Mesenchymal stem cell (in vitro differentiated cells and primary cell): ENCODE measurements around the gene C10orf143.
A peak's percentile ranks its signal among the peaks of the same experiment; 100 is the strongest.
"Not testable (repeated sequence)": the region's sequence is repeated elsewhere in the genome, so short reads cannot be mapped to it uniquely, and the experiment has no call there.

Experiments used
- DNase-seq: peaks from one replicate; pipeline ENCODE4 v3.0.0-alpha.2; 2013
- H2AFZ ChIP-seq: one replicate; pipeline ENCODE4 v1.6.1; 2013; ENCODE audit warnings: low read depth, mild to moderate bottlenecking, control low read depth, inconsistent platforms, low read length, moderate library complexity
- H2AK5ac ChIP-seq: 2 replicates; pipeline ENCODE4 v1.6.1; 2013; ENCODE audit warnings: low read length, moderate library complexity, mild to moderate bottlenecking, inconsistent platforms; ENCODE audit not compliant: severe bottlenecking
- H2BK120ac ChIP-seq: one replicate; pipeline ENCODE4 v1.6.1; 2013; ENCODE audit warnings: low read depth, mild to moderate bottlenecking, inconsistent platforms, low read length, moderate library complexity
- H2BK12ac ChIP-seq, 2 experiments: one replicate each; pipeline ENCODE4 v1.6.1; 2013; ENCODE audit warnings: inconsistent platforms in 2 of 2, low read length in 2 of 2, mild to moderate bottlenecking in 2 of 2, moderate library complexity in 2 of 2, control low read depth in 1 of 2
- H2BK15ac ChIP-seq: one replicate; pipeline ENCODE4 v1.6.1; 2013; ENCODE audit warnings: mild to moderate bottlenecking, low read depth, inconsistent platforms; ENCODE audit not compliant: poor library complexity, severe bottlenecking
- H2BK5ac ChIP-seq: 2 replicates; pipeline ENCODE4 v1.6.1; 2013; ENCODE audit warnings: low read depth, mild to moderate bottlenecking, low read length, control low read depth, inconsistent platforms; ENCODE audit not compliant: poor library complexity, severe bottlenecking
- H3K14ac ChIP-seq, 2 experiments: one replicate each; pipeline ENCODE4 v1.6.1; 2013; ENCODE audit warnings: inconsistent platforms in 2 of 2, low read length in 2 of 2, control low read depth in 1 of 2, mild to moderate bottlenecking in 1 of 2, moderate library complexity in 1 of 2
- H3K18ac ChIP-seq, 2 experiments: one replicate each; pipeline ENCODE4 v1.6.1; 2013; ENCODE audit warnings: inconsistent platforms in 2 of 2, low read length in 2 of 2, control low read depth in 1 of 2, low read depth in 1 of 2, mild to moderate bottlenecking in 1 of 2
- H3K23ac ChIP-seq, 2 experiments: one replicate each; pipeline ENCODE4 v1.6.1; 2013; ENCODE audit warnings: inconsistent platforms in 2 of 2, low read length in 2 of 2, mild to moderate bottlenecking in 2 of 2, moderate library complexity in 2 of 2, control low read depth in 1 of 2
- H3K27ac ChIP-seq: 2 replicates; pipeline ENCODE4 v1.5.1; 2013; ENCODE audit warnings: mild to moderate bottlenecking, moderate library complexity, low read length, control low read depth, inconsistent platforms; ENCODE audit not compliant: poor library complexity, severe bottlenecking
- H3K27me3 ChIP-seq, 2 experiments: 2 replicates each; pipeline versions ENCODE4 v1.6.1 to v1.7.0; 2013; ENCODE audit warnings: low read length in 2 of 2, mild to moderate bottlenecking in 2 of 2, moderate library complexity in 2 of 2, control low read depth in 1 of 2, inconsistent platforms in 1 of 2; ENCODE audit not compliant: control insufficient read depth in 1 of 2, insufficient read depth in 1 of 2
- H3K36me3 ChIP-seq, 2 experiments: 2 replicates each; pipeline versions ENCODE4 v1.6.1 to v1.7.0; 2013; ENCODE audit warnings: low read length in 2 of 2, control low read depth in 1 of 2, inconsistent platforms in 1 of 2, low read depth in 1 of 2, mild to moderate bottlenecking in 1 of 2; ENCODE audit not compliant: insufficient read depth in 2 of 2, control insufficient read depth in 1 of 2
- H3K4ac ChIP-seq, 2 experiments: one replicate each; pipeline ENCODE4 v1.6.1; 2013; ENCODE audit warnings: inconsistent platforms in 2 of 2, low read length in 2 of 2, mild to moderate bottlenecking in 2 of 2, moderate library complexity in 2 of 2, control low read depth in 1 of 2, low read depth in 1 of 2
- H3K4me1 ChIP-seq: 2 replicates; pipeline ENCODE4 v1.6.1; 2013; ENCODE audit warnings: low read depth, low read length, control low read depth; ENCODE audit not compliant: control insufficient read depth, insufficient read depth
- H3K4me2 ChIP-seq: 2 replicates; pipeline ENCODE4 v1.6.1; 2013; ENCODE audit warnings: low read length, mild to moderate bottlenecking, inconsistent platforms; ENCODE audit not compliant: poor library complexity, severe bottlenecking
- H3K4me3 ChIP-seq, 2 experiments: 2 replicates each; pipeline versions ENCODE4 v1.5.1 to v1.7.0; 2013; ENCODE audit warnings: low read length in 2 of 2, mild to moderate bottlenecking in 2 of 2, control low read depth in 1 of 2, low read depth in 1 of 2; ENCODE audit not compliant: insufficient read depth in 1 of 2
- H3K79me1 ChIP-seq: replicated peaks from 2 replicates; pipeline ENCODE4 v1.6.1; 2013; ENCODE audit warnings: mild to moderate bottlenecking, control low read depth, low read length, inconsistent platforms; ENCODE audit not compliant: poor library complexity, severe bottlenecking
- H3K9ac ChIP-seq: 2 replicates; pipeline ENCODE4 v1.7.0; 2013; ENCODE audit warnings: mild to moderate bottlenecking, low read length, moderate library complexity
- H3K9me3 ChIP-seq: 2 replicates; pipeline ENCODE4 v1.7.0; 2013; ENCODE audit warnings: mild to moderate bottlenecking, low read length; ENCODE audit not compliant: control insufficient read depth
- H4K8ac ChIP-seq: one replicate; pipeline ENCODE4 v1.6.1; 2013; ENCODE audit warnings: inconsistent platforms, mild to moderate bottlenecking, low read length, moderate library complexity
- H4K91ac ChIP-seq: one replicate; pipeline ENCODE4 v1.6.1; 2013; ENCODE audit warnings: mild to moderate bottlenecking, low read length, inconsistent platforms
- WGBS: methylation state at CpG from one replicate; pipeline ENCODE4 v1.1.7; 2013; ENCODE audit warnings: mixed read lengths; 5-methylcytosine and 5-hydroxymethylcytosine counted together

C10orf143 gene

GRCh38 chr10:130108146-130108545 lies 2.5 kb downstream of the C10orf143 start:
- H3K27me3 ChIP-seq, DNase-seq, H2BK120ac ChIP-seq, H4K8ac ChIP-seq, H3K9ac ChIP-seq, H3K4ac ChIP-seq, H3K9me3 ChIP-seq, H3K36me3 ChIP-seq, H2BK12ac ChIP-seq, H2BK15ac ChIP-seq, H3K14ac ChIP-seq, H3K27ac ChIP-seq, H3K18ac ChIP-seq, H2AK5ac ChIP-seq, H4K91ac ChIP-seq, H3K4me3 ChIP-seq, H3K23ac ChIP-seq, H3K4me2 ChIP-seq, H2BK5ac ChIP-seq, H2AFZ ChIP-seq: not testable (repeated sequence)
- Histone ChIP-seq H3K4me1 (peaks cover 11% of the 10 kb centered on the region), H3K79me1 (peaks cover 17% of the 10 kb centered on the region)
- WGBS, result 99% methylated on average over 8 of the region's 8 CpGs

GRCh38 chr10:130105724-130106123 lies 4.9 kb downstream of the C10orf143 start:
- H2BK12ac ChIP-seq, result no peak overlapping the region
- H3K18ac ChIP-seq, result no peak overlapping the region
- H3K14ac ChIP-seq, result no peak overlapping the region
- no peak overlapping the region for H2BK120ac ChIP-seq
- no peaks in the 10 kb centered on the region for H3K27me3 ChIP-seq
- peaks cover 8% of the 10 kb centered on the region in 2 experiments for H3K36me3 ChIP-seq
- peaks cover 15% of the 10 kb centered on the region for H3K79me1 ChIP-seq
- H3K4me1 ChIP-seq, result peaks cover 11% of the 10 kb centered on the region
- H3K9me3 ChIP-seq, result no peaks in the 10 kb centered on the region
- no peak overlapping the region for H3K4me3 ChIP-seq
- no peak overlapping the region for H2BK15ac ChIP-seq
- no peak for DNase-seq
- no peak overlapping the region for H3K4ac ChIP-seq
- no peak overlapping the region for H2AFZ ChIP-seq
- H4K8ac ChIP-seq, result peak overlapping the region; percentile 38
- no peak overlapping the region for H3K9ac ChIP-seq
- no peak overlapping the region for H3K23ac ChIP-seq
- no peak overlapping the region for H2AK5ac ChIP-seq
- H4K91ac ChIP-seq, result no peak overlapping the region
- 44% methylated on average over 22 of the region's 24 CpGs for WGBS
- H3K27ac ChIP-seq, result no peak overlapping the region
- H2BK5ac ChIP-seq, result no peak overlapping the region
- H3K4me2 ChIP-seq, result no peak overlapping the region

- Histone ChIP-seq H3K9ac (no peak overlapping the region), H3K27me3 (no peaks in the 10 kb centered on the region), H3K27ac (no peak overlapping the region), H4K91ac (no peak overlapping the region), H2BK120ac (no peak overlapping the region), H2AK5ac (no peak overlapping the region), H2BK15ac (no peak overlapping the region), H3K79me1 (no peaks in the 10 kb centered on the region), H3K4ac (no peak overlapping the region), H3K36me3 (peaks cover 4 to 7% of the 10 kb centered on the region in 2 experiments), H3K23ac (no peak overlapping the region), H3K4me1 (no peaks in the 10 kb centered on the region), H3K9me3 (no peaks in the 10 kb centered on the region), H2AFZ (no peak overlapping the region), H3K4me2 (no peak overlapping the region), H4K8ac (no peak overlapping the region), H3K14ac (no peak overlapping the region), H2BK5ac (no peak overlapping the region), H2BK12ac (no peak overlapping the region), H3K18ac (no peak overlapping the region), H3K4me3 (no peak overlapping the region)
- WGBS, result 83% methylated on average over 3 of the region's 6 CpGs
- no peak for DNase-seq
These were observed 11.3 kb downstream of the C10orf143 start for GRCh38 chr10:130099344-130099743.

GRCh38 chr10:130090565-130090964 lies 20.1 kb downstream of the C10orf143 start:
- H2BK5ac ChIP-seq, H2BK120ac ChIP-seq: not testable (repeated sequence)
- WGBS, result 67% methylated on average over 5 of the region's 5 CpGs

More at GRCh38 chr10:130090565-130090964, 20.1 kb downstream of the C10orf143 start:
- not testable (repeated sequence) for H3K27me3 ChIP-seq, H2BK12ac ChIP-seq, H3K4me2 ChIP-seq, H3K4me1 ChIP-seq, H4K8ac ChIP-seq, H3K23ac ChIP-seq, H3K79me1 ChIP-seq, H3K4ac ChIP-seq, H4K91ac ChIP-seq, H2AK5ac ChIP-seq, H3K9ac ChIP-seq, H3K27ac ChIP-seq, DNase-seq, H3K36me3 ChIP-seq, H2AFZ ChIP-seq, H3K9me3 ChIP-seq, H2BK15ac ChIP-seq, H3K4me3 ChIP-seq, H3K18ac ChIP-seq, H3K14ac ChIP-seq
